Measurements from ENCODE around the gene TXNRD1.
"Not testable (repeated sequence)": the region's sequence is repeated elsewhere in the genome, so short reads cannot be mapped to it uniquely, and the experiment has no call there.

The TXNRD1 gene

DNA sequence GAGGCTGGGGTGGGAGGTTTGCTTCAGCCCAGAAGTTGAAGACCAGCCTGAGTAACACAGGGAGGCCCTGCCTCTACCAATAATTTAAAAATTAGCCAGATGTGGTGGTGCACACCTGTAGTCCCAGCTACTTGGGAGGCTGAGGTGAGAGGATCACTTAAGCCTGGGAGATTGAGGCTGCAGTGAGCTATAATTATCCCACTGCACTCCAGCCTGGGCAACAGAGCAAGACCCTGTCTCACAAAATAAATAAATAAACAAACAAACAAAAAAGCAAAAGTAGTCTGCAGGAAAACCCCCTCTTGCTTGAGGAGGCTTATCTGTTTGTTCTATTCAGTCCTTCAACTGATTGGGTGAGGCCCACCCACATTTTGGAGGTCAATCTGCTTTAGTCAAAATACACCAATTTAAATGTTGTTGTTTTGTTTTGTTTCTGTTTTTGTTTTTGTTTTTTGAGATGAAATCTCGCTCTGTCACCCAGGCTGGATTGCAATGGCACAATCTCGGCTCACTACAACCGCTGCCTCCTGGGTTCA lies 24.9 kb upstream of the TXNRD1 start:
- DNase-seq (ENCODE audit: low read depth in 2 of 2) = no peak

DNA sequence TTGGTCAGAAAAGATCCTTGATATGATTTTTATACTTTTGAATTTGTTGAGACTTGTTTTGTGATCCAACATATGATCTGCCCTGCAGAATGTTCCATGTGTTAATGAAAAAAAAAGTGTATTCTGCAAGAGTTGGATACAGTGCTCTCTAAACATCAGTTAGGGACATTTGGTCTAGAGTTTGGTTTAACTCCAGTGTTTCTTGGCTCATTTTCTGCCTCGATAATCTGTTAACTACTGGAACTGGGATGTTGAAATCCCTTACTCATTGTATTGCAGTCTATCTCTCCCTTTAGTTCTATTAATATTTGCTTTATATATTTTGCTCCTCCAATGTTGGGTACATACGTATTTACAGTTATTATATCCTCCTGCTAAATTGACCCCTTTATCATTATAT lies 18.3 kb upstream of the TXNRD1 start:
- DNase-seq (ENCODE audit: low read depth in 2 of 2) = no peak

DNA sequence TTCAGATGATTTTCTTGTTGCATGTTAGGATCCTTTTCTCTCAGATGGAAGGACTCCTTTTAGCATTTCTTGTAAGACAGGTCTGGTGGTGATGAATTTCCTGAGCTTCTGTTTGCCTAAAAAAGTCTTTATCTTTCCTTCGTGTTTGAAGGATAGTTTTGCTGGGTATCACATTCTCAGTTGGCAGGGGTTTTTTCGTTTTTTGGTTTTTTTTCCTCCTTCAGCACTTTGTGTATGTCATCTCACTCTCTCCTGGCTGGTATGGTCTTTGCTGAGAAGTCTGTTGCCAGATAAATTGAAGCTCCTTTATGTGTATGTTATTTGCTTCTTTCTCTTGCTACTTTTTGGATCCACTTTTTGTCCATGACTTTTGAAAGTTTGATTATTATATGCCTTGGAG lies 15.6 kb upstream of the TXNRD1 start:
- no peak for DNase-seq (ENCODE audit: low read depth in 2 of 2)

DNA sequence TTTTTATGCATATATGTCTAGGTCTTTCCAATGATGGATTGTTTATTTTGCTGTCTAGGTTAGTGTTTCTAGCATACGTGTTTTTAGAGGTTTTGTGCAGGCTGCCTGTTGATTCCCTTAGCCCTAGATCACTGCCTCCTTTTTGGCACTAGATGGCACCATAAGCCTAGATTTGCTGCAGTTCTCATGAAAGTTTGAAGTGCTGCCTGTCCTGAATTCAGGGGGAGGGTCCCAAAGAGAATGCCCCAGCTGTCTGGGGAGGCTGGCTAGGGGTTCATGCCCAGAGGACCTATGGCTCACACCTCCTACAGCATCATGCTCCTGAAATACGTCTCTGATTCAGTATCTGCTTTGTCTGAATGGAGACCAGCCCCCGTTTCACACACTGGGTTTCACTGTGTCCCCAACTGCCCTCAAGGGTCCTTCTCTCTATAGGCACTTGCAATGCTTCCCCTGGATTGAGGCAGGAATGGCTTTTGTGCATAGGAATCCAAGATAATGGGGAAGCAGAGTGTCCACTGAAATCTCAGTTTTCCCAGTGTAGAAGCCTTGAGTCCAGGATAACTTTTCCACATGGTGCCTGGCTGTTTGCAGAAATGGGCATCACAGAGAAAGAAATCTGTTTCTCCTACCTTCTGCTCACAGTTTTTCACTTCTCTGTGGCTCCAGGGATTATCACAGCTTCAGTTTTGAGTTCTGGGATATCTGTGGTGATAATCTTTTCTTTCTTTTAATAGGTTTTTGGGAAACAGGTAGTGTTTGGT lies 14.2 kb upstream of the TXNRD1 start:
- DNase-seq (ENCODE audit: low read depth in 2 of 2) = peak; percentile 15 to 16

DNA sequence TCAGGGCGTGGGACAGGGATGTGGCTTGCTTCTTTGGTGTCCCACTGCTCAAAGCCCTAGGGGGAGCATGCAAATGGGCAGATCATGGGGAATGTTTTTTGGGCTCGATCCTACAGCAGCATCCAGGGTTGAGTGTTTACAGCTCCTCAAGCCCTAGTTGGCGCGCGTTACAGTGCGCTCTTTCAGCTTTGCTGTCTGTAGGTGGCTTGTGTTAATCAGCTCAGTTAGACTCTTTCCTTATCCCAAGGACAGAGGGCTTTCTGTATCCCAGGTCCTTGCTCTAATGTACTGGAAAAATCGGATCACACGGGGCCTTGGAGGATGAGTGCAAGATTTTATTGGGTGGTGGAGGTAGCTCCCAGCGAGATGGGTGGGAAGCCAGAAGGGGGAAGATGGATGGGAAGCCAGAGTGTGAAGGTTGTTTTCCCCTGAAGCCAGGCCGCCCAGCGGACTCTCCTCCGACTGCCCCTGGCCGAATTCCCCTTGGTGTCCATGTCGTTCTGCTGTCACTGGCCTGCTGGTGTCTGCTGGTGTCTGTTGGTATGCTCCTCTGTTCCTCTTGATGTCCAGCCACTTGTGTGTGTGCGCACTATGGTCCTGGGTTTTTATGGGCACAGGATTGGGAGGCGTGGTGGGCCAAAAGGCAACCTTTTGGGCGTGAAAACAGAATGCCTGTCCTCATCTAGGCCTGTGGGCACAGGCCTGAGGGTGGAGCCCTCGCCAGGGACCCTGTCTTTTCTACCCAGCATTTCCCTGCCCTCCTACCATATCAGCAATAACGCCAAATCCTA lies 10.7 kb upstream of the TXNRD1 start:
- DNase-seq (ENCODE audit: low read depth in 2 of 2) = no peak

DNA sequence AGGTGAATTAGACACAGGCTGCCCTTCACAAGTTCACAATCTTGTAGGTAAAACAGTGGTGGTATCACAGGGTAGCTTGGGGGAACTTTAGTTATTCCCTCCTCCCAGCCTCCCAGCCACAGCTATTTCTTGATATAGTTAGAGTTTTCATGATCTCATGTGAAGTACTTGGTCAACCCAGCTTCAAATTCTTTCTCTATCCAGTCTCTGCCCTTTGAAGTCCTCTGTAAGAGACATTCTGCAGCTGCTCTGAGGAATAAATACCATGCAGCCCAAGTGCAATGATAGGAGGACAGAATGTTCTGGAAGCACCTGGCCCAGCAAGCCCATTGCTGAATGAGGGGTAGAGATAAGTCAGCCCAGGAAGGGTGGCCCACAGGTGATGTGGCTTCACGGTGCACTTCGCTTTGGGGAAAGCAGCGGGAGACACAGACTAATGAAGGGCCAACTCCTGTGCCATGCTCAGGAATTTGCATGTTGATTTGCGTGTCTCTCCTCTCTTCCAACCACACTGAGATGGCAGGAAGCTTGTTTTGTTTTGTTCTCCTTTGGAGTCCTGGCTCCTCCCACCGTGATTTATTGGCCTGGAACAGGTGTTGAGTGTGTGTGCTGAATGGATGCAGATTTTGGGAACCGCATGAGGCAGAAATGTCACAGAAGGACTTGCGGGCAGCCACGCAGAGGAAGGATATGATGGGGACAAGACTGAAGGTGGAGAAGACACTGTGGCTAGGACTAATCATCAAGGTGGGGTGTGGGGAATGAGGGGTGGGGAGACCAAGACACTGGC lies 8.0 kb upstream of the TXNRD1 start:
- no peak for DNase-seq (ENCODE audit: low read depth in 2 of 2)

DNA sequence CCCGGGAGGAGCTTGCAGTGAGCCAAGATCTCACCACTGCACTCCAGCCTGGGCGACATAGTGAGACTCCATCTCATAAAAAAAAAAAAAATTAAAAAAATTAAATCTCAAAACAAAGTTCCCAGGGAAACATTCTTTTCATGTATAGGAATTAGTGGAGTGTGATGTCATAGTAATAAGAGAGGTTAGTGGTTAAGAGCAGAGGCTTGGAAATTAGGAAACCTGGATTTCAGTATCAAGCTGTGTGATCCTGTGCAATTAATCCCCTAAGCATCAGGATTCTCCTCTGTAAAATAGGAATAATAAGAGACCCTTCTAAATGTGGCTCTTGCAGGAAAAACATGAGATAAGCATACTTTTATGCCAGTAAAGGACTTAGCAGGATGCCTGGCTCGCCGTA lies 3.1 kb upstream of the TXNRD1 start:
- no peak for DNase-seq (ENCODE audit: low read depth in 2 of 2)

DNA sequence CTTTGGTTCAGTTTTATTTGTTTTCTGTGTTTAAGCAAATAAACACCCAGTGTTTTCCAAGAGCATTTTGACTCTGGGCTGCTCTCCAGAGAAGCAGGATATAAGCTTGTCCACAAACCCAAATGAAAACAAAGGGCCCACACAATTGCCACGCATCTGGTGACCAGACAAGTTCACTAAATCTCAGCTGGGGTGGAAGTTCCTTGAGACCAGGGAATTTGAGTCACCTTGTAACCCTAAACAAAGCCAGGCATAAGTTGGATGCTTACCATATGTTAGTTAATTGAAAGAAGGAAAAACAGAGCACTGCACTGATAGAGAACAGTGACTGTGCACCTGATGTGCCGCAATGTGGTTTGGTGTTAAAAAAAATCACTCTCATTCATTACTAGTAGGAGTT lies 1.6 kb upstream of the TXNRD1 start:
- no peak for DNase-seq (ENCODE audit: low read depth in 2 of 2)

DNA sequence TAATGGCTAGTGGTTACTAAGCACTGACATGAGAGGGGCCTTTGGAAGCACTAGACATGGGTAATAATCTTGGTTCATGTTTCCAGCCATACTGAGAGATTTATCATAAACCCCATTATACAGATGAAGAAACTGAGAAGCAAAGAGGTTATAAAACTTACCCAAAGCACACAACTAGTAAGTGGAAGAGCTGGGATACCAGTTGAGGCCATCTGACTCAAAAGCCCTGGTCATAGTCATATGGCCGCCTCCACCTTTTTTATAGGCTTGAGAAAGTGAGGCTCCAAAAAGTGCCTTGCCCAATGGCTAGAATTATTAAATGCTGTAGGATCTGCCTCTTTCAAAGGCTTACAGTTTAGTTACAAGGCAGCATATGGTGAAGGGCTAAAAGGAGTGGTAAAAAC lies 944 bp downstream of the TXNRD1 start:
- DNase-seq (ENCODE audit: low read depth in 2 of 2) = no peak

DNA sequence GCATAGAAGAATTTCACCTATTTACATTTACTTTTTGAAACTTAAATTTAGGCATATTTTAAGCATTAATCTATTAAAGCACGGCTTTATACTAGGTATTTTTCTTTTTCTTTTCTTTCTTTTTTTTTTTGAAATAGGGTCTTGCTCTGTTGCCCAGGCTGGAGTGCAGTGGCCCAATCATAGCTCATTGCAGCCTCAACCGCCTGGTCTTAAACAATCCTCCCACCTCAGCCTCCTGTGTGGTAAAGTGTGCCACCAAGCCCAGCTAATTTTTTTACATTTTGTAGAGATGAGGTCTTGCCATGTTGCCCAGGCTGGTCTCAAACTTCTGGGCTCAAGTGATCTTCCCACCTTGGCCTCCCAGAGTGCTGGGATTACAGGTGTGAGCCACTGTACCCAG lies 2.9 kb downstream of the TXNRD1 start:
- not testable (repeated sequence) for DNase-seq (ENCODE audit: low read depth in 2 of 2)

DNA sequence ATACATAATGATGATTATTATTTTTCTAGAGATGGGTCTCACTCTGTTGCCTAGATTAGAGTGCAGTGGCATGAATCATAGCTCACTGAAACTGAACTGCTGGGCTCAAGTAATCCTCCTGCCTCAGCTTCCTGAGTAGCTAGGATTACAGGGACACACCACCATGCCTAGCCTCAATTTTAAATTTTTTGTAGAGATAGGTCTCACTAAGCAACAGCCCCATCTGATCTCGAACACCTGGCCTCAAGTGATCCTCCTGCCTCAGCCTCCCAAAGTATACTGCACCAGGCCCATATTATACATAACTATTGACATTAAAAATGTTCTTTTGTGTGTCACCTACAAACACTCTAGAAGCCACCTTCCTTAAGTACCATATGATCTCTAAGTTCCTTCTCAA lies 3.4 kb downstream of the TXNRD1 start:
- DNase-seq (ENCODE audit: low read depth in 2 of 2) = no peak

DNA sequence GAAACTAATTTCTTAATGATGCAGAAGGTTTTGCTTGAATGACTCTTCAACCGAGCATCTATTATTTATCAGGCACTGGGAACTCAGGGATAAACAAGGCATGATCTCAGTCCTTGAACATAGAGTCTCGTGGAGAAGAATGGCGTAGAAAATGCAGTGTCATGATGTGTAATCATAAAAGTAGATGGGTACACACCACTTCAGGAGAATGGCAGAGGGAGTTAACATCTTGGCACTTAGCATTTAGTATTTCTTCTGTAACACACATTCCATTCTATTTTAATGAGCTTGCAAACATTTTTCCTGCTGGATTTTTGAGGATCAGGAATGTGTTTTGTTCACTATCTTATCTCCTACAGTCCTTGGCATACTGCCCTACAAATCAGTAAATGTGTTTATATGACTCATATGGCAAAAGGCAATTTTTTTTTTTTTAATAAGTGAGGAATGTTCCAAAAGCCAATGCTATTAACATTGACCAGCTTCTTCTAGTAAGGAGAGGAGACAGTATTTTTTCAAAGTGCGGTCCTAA lies 3.8 kb downstream of the TXNRD1 start:
- DNase-seq (ENCODE audit: low read depth in 2 of 2) = no peak

DNA sequence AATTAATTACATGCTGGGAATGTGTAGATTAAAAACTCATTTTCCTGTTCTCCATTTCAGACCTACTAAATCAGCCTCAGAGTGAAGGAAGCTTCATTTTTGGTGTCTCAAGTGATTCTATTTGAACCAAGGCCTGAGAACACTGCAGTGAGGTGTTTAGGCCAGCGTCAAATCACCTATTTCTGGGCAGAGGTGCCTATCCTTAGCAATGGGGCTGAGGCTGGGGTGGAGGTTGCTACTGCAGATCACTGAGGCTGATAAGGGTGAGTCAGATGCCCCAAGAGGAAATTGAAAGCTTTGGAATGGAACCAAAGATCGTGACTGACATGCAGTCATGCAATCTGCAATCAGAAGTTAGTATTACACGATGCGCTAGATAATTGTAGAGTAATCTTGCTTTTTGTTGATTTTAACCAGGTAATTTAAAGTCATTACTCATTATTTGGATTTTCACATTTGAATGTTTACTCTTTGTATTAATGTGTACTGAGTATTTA lies 4.4 kb downstream of the TXNRD1 start:
- peak; percentile 26 to 57 for DNase-seq (ENCODE audit: low read depth in 2 of 2)

DNA sequence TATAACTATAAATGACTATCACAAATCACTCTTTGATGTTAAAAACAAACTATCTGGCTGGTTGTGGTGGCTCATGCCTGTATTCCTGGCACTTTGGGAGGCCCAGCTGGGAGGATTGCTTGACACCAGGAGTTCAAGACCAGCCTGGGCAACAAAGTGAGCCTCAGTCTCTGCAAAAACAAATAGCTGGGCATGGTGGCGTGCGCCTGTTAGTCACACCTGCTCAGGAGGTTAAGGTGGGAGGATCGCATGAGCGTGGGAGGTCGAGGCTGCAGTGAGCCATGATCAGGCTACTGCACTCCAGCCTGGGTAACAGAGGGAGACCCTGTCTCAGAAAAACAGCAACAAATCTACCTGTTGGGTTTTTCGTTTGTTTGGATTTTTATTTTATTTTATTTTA lies 5.4 kb downstream of the TXNRD1 start:
- DNase-seq (ENCODE audit: low read depth in 2 of 2) = peak in 1 of 2 experiments; percentile 6

DNA sequence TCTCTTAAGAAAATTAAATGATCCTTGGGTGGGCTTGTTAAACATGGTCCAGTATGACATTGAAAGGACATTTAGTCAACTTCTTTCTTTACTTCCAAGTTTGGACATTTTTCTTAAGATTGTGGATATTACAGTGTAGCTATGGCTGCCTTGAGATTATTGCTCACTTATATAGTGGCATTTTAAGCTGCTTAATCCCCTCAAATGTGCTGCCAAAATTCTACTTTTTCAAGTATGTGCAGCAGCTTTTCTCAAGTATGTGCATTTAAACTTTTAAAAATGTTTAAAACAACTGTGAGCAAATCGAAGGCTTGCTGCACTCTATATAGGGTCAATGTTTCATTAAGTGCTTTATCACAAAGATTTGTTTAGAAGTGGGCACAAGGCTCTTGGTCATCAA lies 7.4 kb downstream of the TXNRD1 start:
- DNase-seq (ENCODE audit: low read depth in 2 of 2) = no peak

DNA sequence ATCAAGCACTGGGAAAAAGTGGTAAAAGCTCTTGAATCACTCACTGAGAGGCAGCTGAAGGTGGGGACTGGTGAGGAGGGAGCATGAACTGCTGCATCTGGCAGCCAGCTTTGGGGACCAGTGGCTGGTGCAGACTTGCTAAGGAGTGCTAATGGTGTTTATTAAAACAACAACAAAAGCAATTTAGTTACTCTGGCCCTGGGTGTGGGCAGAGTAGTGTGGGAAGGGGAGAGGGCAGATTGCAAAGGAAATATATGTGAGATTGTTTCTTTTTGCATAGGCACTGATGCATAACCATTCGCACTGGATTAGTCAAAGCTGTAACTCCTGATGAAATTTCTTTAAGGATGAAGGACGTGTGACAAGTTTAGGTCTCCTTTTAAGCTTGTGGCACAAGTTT lies 8.1 kb downstream of the TXNRD1 start:
- DNase-seq (ENCODE audit: low read depth in 2 of 2) = no peak

DNA sequence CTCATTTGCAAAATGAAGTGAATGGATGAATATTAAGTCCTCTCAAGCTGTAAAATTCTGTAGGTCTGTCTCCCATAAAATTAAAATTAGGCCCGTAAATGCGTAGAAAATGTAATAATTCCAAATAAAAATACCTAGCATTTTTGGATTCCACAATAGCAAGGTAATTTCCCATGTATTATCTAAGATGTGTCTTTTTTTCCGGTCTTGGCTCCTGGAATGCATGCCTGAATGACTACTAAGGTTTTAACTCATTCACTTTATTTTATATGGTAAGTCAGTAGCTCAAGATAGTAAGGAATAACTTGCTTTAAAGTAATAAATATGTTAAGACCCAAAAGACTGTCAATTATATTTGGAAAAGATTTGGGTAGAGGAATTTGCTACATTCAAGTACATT lies 11.1 kb downstream of the TXNRD1 start:
- DNase-seq (ENCODE audit: low read depth in 2 of 2) = no peak

DNA sequence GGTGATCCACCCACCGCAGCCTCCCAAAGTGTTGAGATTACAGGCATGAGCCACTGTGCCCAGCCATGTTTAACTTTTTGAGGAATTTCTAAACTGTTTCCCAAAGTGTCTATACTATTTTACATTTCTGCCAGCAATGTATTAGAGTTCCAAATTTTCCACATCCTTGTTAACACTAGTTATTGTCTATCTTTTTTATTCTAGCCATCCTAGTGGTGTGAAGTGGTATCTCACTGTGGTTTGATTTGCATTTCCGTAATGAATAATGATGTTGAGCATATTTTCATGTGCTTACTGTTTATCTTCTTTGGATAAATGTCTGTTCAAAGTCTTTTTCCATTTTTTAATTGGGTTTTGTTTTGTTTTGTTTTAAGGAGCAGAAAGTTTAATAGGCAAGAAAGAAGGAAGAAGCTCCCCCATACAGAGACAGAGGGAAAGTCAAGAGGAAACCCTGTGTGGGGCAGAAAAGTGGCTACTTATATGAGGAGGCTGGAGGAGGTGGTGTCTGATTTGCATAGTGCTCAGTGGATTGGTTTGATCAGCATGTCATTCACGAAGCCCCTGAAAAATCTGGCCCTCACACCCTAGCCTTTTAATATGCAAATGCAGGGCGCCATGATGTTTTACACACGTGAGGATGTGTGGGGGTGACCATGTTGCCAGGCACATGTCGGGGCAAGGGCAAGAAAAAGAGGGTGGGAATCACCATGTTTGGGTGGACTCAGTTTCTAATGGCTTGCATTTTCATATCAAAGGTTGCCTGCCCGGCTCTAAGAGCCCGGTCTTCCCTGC lies 14.9 kb downstream of the TXNRD1 start:
- DNase-seq (ENCODE audit: low read depth in 2 of 2) = no peak

DNA sequence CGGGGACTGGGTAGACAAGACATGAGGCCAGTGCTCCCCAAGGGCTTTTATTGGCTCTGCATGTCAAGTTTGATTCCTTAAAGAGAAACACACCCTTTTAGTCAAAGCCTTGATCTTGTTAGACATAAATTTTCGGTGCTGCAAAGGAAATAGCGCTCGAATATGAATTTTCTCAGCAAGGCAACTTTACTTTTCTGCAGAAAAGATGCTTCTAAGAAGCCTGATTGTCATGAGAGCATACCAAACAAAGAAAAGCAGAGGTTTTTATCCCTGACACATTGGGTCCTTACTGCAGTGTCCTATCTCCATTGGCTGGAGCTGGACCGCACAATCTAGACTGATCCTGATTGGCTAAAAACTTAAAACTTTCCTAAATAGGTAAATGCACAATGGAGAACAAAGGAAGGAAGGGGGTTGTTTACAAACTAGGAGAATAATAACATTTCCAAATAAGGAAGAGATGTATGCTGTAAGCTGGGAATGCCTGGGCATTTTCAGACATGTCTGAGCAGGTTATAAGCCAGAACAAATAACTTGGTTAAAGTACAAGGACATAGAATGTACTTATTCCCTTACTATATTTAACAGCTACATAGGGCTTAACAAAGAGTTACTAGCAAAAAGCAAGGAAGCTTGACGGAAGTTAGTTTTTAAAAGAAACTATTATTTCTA lies 17.2 kb downstream of the TXNRD1 start:
- DNase-seq (ENCODE audit: low read depth in 2 of 2) = no peak

DNA sequence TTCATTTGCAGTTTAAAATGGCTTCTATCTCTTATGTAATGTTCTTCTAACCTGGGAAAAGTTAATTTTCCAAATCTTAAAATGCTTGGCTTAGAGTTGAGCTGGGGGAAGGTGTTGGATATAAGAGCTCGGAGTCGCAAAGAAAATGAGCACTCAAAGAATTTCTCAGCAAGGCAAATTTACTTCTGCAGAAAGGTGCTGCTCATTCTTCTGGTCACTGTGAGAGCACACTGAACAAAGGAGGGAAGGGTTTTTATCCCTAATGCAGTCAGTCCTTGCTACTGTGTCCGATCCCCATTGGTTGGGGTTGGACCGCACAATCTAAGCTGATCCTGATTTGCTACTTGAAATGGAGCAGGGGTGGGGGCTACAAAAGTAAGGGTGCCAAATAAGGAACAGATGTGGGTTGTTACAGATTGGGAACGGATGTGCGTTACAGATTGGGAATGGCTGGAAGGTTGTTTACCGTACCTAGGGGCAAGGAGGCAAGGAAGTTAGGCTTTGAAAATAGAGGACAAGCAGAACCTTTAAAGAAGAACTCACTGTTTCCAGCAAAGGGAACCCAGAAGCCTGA lies 19.4 kb downstream of the TXNRD1 start:
- no peak for DNase-seq (ENCODE audit: low read depth in 2 of 2)
